ENCODE results near the gene ATP6AP1. TPM values are rescaled to one million over a fixed set of nuclear protein-coding genes. Genes with fewer than 3 reads are reported as not detected.

The ATP6AP1 gene
- total and polyA plus RNA-seq, 2 donors (not counting 1 experiment from before 2014, with no cell fraction given), result 47.1 to 57.7 TPM

DNA sequence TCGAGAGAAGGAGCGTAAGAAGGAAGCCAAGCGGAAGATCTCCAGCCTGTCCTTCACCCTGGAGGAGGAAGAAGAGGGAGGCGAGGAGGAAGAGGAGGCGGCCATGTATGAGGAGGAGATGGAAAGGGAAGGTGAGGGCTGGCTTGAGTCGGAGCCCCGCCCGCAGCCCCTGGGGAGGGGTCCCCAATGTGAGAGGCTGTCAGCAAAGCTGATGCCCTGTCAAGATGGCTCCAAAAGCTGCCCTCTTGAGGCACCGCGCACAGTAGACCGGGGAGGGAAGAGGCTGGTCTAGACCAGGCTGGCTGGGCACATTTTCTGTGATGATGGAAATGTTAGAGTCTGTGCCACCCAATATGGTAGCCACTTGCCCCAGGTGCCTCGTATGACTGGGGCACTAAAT lies 18.0 kb downstream of the ATP6AP1 start:
- WGBS (ENCODE audit: insufficient coverage), result 94% methylated on average over 3 of the region's 12 CpGs
- no peaks in the 10 kb centered on the region for H4K20me1 ChIP-seq (ENCODE audit: control insufficient read depth, insufficient read depth, low read length, poor library complexity, severe bottlenecking)
- no peak overlapping the region for H3K4me2 ChIP-seq (replicated peaks; ENCODE audit: low read depth, low read length, poor library complexity, severe bottlenecking)
- peaks cover 0 to 7% of the 10 kb centered on the region in 2 experiments for H3K36me3 ChIP-seq (replicated peaks in 1 of 2; ENCODE audit: control extremely low read depth in 1 of 2, control insufficient read depth in 1 of 2, extremely low read depth in 1 of 2, insufficient read depth in 2 of 2, low read length in 1 of 2)
- no peak overlapping the region for H3K4me3 ChIP-seq (ENCODE audit: control extremely low read depth in 1 of 5, extremely low read depth in 1 of 5, insufficient read depth in 1 of 5, low read depth in 2 of 5, low read length in 4 of 5)
- no peak for TF ChIP-seq CTCF (IDR thresholded peaks at IDR 0.05)
- TF ChIP-seq EZH2 (IDR thresholded peaks at IDR 0.05; ENCODE audit: borderline replicate concordance, insufficient read depth, low read depth, low read length, poor library complexity, severe bottlenecking), result no peak
- no peak for DNase-seq
- no peak overlapping the region for H3K27ac ChIP-seq (ENCODE audit: low read length in 2 of 2)
- Mint-ChIP-seq H3K9me3 (ENCODE audit: insufficient read depth) (no peaks in the 10 kb centered on the region), H3K4me3 (no peak overlapping the region), H3K4me1 (peaks cover 5% of the 10 kb centered on the region), H3K27ac (no peak overlapping the region), H3K27me3 (no peaks in the 10 kb centered on the region)
- POLR2A ChIA-PET, result no interaction called here
- no peaks in the 10 kb centered on the region for H3K9me3 ChIP-seq (ENCODE audit: control extremely low read depth in 1 of 3, control insufficient read depth in 2 of 3, insufficient read depth in 1 of 3, low read length in 2 of 3)
- CTCF ChIA-PET, result no interaction called here
- peaks cover 10% of the 10 kb centered on the region for H3K79me2 ChIP-seq (ENCODE audit: control insufficient read depth, insufficient read depth, low read length)
- no peak for ATAC-seq (ENCODE audit: low read depth)
- no peaks in the 10 kb centered on the region for H3K27me3 ChIP-seq (replicated peaks in 1 of 4; ENCODE audit: control extremely low read depth in 1 of 4, control insufficient read depth in 3 of 4, insufficient read depth in 4 of 4, low read length in 3 of 4)
- intact Hi-C loops (cut with micrococcal nuclease), result no loop called here
- no peak overlapping the region for H3K9ac ChIP-seq (ENCODE audit: low read length)
- peaks cover 10 to 18% of the 10 kb centered on the region in 2 donors for H3K4me1 ChIP-seq (ENCODE audit: control insufficient read depth in 2 of 2, insufficient read depth in 2 of 2, low read length in 2 of 2)
- H2AFZ ChIP-seq (ENCODE audit: insufficient read depth, low read depth, low read length, poor library complexity, severe bottlenecking), result no peak overlapping the region

DNA sequence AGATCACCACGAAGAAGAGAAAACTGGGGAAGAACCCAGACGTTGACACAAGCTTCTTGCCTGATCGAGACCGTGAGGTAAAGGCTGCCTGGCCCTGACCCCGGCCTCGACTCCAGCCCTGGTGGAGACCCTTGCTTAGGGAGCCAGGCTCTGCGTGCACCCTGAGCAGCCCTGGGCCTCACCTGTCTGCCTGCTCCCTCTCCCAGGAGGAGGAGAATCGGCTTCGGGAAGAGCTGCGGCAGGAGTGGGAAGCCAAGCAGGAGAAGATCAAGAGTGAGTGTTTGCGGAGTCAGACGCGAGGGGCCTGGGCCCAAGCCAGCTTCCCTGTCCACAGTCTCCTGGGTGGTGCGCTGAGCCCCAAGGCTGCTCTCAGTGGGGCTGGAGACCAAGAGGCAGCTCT lies 20.0 kb downstream of the ATP6AP1 start:
- H3K79me2 ChIP-seq (ENCODE audit: control insufficient read depth, insufficient read depth, low read length), result peaks cover 10% of the 10 kb centered on the region
- no peak overlapping the region for H3K27ac ChIP-seq (ENCODE audit: low read length in 2 of 2)
- no peak overlapping the region for H2AFZ ChIP-seq (ENCODE audit: insufficient read depth, low read depth, low read length, poor library complexity, severe bottlenecking)
- peaks cover 8 to 15% of the 10 kb centered on the region in 2 donors for H3K4me1 ChIP-seq (ENCODE audit: control insufficient read depth in 2 of 2, insufficient read depth in 2 of 2, low read length in 2 of 2)
- peaks cover 1% of the 10 kb centered on the region for H3K4me1 Mint-ChIP-seq
- H3K4me3 ChIP-seq (ENCODE audit: control extremely low read depth in 1 of 5, extremely low read depth in 1 of 5, insufficient read depth in 1 of 5, low read depth in 2 of 5, low read length in 4 of 5), result no peak overlapping the region
- CTCF ChIA-PET, result interaction anchor here (0.8 kb wide), 1 partner anchor 50 kb away, joined by 4 read pairs; the partner anchor contains the start of gene RPL10
- intact Hi-C loops (cut with micrococcal nuclease), result no loop called here
- peaks cover 0 to 7% of the 10 kb centered on the region in 2 experiments for H3K36me3 ChIP-seq (replicated peaks in 1 of 2; ENCODE audit: control extremely low read depth in 1 of 2, control insufficient read depth in 1 of 2, extremely low read depth in 1 of 2, insufficient read depth in 2 of 2, low read length in 1 of 2)
- no peak overlapping the region for H3K4me3 Mint-ChIP-seq
- ATAC-seq (ENCODE audit: low read depth) (no peak), DNase-seq (no peak)
- no peaks in the 10 kb centered on the region for H4K20me1 ChIP-seq (ENCODE audit: control insufficient read depth, insufficient read depth, low read length, poor library complexity, severe bottlenecking)
- no peak overlapping the region for H3K27ac Mint-ChIP-seq
- H3K27me3 Mint-ChIP-seq, result no peaks in the 10 kb centered on the region
- no peak overlapping the region for H3K9ac ChIP-seq (ENCODE audit: low read length)
- no peaks in the 10 kb centered on the region for H3K9me3 ChIP-seq (ENCODE audit: control extremely low read depth in 1 of 3, control insufficient read depth in 2 of 3, insufficient read depth in 1 of 3, low read length in 2 of 3)
- POLR2A ChIA-PET, result no interaction called here
- TF ChIP-seq CTCF (IDR thresholded peaks at IDR 0.05), result no peak
- no peaks in the 10 kb centered on the region for H3K9me3 Mint-ChIP-seq (ENCODE audit: insufficient read depth)
- H3K27me3 ChIP-seq (replicated peaks in 1 of 4; ENCODE audit: control extremely low read depth in 1 of 4, control insufficient read depth in 3 of 4, insufficient read depth in 4 of 4, low read length in 3 of 4), result no peaks in the 10 kb centered on the region
- no peak overlapping the region for H3K4me2 ChIP-seq (replicated peaks; ENCODE audit: low read depth, low read length, poor library complexity, severe bottlenecking)
- 95% methylated on average over 8 of the region's 14 CpGs for WGBS (ENCODE audit: insufficient coverage)
